ENCODE data around the gene SCARB1. TPM values are rescaled to one million over a fixed set of nuclear protein-coding genes. Genes with fewer than 3 reads are reported as not detected.

The SCARB1 gene
- total and polyA plus RNA-seq, 2 experiments from 2014 or later = 31.0 to 62.5 TPM

DNA sequence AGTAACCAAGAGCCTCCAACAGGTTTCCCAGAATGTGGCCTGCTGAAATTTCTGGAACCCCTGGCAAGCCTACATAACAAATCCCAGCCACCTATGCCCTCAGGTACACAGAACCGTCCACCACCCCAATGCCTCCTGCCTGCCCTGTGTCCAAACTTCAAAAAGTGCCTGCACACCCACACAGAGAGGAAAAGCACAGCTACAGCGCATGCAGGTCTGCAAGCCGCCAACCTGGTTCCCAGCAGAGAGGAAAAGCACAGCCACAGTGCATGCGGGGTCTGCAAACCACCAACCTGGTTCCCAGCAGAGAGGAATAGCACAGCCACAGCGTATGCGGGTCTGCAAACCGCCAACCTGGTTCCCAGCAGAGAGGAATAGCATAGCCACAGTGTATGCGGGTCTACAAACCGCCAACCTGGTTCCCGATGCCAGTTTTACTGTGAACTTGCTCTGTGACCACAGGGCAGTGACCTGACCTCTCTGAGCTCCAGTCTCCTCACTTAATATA, 113.5 kb downstream of the SCARB1 start:
- Mint-ChIP-seq H3K36me3 (ENCODE audit: low read depth) (peaks cover 13% of the 10 kb centered on the region), H3K4me3 (no peak overlapping the region), H3K27me3 (ENCODE audit: insufficient read depth, low read depth, poor library complexity) (peaks cover 13% of the 10 kb centered on the region), H3K4me1 (peaks cover 32% of the 10 kb centered on the region), H3K9me3 (peaks cover 22% of the 10 kb centered on the region), H3K27ac (peak overlapping the region; percentile 54; the same call in 1 of the 2 replicates)
- no peaks in the 10 kb centered on the region for H3K27me3 ChIP-seq (ENCODE audit: insufficient read depth)
- 0 out of 2 replicates have a peak, but pooled peaks cover 3% of the 10 kb centered on the region for H3F3A ChIP-seq (replicated peaks; ENCODE audit: low read depth)
- no peak overlapping the region for H3K4me3 ChIP-seq
- 0 out of 2 replicates have a peak overlapping the region, but pooled peaks have one; percentile 26 for H3K27ac ChIP-seq (ENCODE audit: low read depth)
- H4K20me1 ChIP-seq (replicated peaks; ENCODE audit: insufficient read depth) = no peaks in the 10 kb centered on the region
- no peak overlapping the region for H3K4me2 ChIP-seq
- H3K4me1 ChIP-seq (ENCODE audit: insufficient read depth) = peaks cover 13% of the 10 kb centered on the region; the same call in 1 of the 2 replicates
- H3K79me2 ChIP-seq (replicated peaks; ENCODE audit: insufficient read depth) = no peaks in the 10 kb centered on the region
- 0 out of 3 replicates have a peak, but pooled peaks have one; percentile 3 for ATAC-seq
- no peaks in the 10 kb centered on the region for H3K36me3 ChIP-seq (ENCODE audit: insufficient read depth)
- TF ChIP-seq NANOG (IDR thresholded peaks at IDR 0.05; ENCODE audit: borderline replicate concordance) (no peak), ZNF331 (CRISPR knock-in tag; IDR thresholded peaks at IDR 0.05; ENCODE audit: low read depth) (no peak), POLR2AphosphoS5 (IDR thresholded peaks at IDR 0.05; ENCODE audit: low read depth) (no peak), ZNF114 (CRISPR knock-in tag; IDR thresholded peaks at IDR 0.05) (no peak), CREB1 (CRISPR knock-in tag; IDR thresholded peaks at IDR 0.05; ENCODE audit: low read depth) (no peak), STAT1 (IDR thresholded peaks at IDR 0.05; ENCODE audit: unreplicated experiment) (no peak), JUNB (IDR thresholded peaks at IDR 0.05; ENCODE audit: unreplicated experiment) (no peak)
- TF ChIP-seq, protein P1, sequence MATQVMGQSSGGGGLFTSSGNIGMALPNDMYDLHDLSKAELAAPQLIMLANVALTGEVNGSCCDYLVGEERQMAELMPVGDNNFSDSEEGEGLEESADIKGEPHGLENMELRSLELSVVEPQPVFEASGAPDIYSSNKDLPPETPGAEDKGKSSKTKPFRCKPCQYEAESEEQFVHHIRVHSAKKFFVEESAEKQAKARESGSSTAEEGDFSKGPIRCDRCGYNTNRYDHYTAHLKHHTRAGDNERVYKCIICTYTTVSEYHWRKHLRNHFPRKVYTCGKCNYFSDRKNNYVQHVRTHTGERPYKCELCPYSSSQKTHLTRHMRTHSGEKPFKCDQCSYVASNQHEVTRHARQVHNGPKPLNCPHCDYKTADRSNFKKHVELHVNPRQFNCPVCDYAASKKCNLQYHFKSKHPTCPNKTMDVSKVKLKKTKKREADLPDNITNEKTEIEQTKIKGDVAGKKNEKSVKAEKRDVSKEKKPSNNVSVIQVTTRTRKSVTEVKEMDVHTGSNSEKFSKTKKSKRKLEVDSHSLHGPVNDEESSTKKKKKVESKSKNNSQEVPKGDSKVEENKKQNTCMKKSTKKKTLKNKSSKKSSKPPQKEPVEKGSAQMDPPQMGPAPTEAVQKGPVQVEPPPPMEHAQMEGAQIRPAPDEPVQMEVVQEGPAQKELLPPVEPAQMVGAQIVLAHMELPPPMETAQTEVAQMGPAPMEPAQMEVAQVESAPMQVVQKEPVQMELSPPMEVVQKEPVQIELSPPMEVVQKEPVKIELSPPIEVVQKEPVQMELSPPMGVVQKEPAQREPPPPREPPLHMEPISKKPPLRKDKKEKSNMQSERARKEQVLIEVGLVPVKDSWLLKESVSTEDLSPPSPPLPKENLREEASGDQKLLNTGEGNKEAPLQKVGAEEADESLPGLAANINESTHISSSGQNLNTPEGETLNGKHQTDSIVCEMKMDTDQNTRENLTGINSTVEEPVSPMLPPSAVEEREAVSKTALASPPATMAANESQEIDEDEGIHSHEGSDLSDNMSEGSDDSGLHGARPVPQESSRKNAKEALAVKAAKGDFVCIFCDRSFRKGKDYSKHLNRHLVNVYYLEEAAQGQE (IDR thresholded peaks at IDR 0.05; ENCODE audit: unreplicated experiment) = no peak
- TF ChIP-seq, protein P2, sequence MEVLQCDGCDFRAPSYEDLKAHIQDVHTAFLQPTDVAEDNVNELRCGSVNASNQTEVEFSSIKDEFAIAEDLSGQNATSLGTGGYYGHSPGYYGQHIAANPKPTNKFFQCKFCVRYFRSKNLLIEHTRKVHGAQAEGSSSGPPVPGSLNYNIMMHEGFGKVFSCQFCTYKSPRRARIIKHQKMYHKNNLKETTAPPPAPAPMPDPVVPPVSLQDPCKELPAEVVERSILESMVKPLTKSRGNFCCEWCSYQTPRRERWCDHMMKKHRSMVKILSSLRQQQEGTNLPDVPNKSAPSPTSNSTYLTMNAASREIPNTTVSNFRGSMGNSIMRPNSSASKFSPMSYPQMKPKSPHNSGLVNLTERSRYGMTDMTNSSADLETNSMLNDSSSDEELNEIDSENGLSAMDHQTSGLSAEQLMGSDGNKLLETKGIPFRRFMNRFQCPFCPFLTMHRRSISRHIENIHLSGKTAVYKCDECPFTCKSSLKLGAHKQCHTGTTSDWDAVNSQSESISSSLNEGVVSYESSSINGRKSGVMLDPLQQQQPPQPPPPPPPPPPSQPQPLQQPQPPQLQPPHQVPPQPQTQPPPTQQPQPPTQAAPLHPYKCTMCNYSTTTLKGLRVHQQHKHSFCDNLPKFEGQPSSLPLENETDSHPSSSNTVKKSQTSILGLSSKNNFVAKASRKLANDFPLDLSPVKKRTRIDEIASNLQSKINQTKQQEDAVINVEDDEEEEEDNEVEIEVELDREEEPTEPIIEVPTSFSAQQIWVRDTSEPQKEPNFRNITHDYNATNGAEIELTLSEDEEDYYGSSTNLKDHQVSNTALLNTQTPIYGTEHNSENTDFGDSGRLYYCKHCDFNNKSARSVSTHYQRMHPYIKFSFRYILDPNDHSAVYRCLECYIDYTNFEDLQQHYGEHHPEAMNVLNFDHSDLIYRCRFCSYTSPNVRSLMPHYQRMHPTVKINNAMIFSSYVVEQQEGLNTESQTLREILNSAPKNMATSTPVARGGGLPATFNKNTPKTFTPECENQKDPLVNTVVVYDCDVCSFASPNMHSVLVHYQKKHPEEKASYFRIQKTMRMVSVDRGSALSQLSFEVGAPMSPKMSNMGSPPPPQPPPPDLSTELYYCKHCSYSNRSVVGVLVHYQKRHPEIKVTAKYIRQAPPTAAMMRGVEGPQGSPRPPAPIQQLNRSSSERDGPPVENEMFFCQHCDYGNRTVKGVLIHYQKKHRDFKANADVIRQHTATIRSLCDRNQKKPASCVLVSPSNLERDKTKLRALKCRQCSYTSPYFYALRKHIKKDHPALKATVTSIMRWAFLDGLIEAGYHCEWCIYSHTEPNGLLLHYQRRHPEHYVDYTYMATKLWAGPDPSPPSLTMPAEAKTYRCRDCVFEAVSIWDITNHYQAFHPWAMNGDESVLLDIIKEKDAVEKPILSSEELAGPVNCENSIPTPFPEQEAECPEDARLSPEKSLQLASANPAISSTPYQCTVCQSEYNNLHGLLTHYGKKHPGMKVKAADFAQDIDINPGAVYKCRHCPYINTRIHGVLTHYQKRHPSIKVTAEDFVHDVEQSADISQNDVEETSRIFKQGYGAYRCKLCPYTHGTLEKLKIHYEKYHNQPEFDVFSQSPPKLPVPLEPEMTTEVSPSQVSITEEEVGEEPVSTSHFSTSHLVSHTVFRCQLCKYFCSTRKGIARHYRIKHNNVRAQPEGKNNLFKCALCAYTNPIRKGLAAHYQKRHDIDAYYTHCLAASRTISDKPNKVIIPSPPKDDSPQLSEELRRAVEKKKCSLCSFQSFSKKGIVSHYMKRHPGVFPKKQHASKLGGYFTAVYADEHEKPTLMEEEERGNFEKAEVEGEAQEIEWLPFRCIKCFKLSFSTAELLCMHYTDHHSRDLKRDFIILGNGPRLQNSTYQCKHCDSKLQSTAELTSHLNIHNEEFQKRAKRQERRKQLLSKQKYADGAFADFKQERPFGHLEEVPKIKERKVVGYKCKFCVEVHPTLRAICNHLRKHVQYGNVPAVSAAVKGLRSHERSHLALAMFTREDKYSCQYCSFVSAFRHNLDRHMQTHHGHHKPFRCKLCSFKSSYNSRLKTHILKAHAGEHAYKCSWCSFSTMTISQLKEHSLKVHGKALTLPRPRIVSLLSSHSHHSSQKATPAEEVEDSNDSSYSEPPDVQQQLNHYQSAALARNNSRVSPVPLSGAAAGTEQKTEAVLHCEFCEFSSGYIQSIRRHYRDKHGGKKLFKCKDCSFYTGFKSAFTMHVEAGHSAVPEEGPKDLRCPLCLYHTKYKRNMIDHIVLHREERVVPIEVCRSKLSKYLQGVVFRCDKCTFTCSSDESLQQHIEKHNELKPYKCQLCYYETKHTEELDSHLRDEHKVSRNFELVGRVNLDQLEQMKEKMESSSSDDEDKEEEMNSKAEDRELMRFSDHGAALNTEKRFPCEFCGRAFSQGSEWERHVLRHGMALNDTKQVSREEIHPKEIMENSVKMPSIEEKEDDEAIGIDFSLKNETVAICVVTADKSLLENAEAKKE (CRISPR knock-in tag; IDR thresholded peaks at IDR 0.05) = no peak
- no peak overlapping the region for H2AFZ ChIP-seq
- H3K9me2 ChIP-seq (ENCODE audit: insufficient read depth) = no peaks in the 10 kb centered on the region
- no peak for DNase-seq (ENCODE audit: low spot score)

Measured in GM23338 (cell line).